Measurements from ENCODE around the gene PDZRN4.

DNA sequence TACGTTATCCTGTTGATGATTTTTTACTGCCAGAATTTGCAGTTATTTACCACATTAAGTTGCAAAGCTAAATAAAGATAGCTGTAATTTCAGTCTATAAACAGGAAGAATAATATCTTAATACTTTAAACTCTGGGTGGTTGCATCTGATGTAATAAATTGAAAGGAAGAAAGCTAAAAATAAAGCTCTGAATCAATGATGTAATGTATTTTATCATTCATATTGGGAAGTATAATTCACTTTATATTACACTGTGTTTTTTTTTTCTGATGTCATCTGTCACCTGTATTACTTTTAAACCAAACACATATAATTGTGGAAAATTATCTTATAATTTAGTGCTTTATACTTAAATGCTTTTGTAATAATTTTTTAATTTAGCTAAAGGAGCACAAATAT, 37.1 kb downstream of the PDZRN4 start:
- no peak for TF ChIP-seq EZH2 (IDR thresholded peaks at IDR 0.05; ENCODE audit: borderline replicate concordance, low read depth, low read length, severe bottlenecking)
- TF ChIP-seq, protein P1, sequence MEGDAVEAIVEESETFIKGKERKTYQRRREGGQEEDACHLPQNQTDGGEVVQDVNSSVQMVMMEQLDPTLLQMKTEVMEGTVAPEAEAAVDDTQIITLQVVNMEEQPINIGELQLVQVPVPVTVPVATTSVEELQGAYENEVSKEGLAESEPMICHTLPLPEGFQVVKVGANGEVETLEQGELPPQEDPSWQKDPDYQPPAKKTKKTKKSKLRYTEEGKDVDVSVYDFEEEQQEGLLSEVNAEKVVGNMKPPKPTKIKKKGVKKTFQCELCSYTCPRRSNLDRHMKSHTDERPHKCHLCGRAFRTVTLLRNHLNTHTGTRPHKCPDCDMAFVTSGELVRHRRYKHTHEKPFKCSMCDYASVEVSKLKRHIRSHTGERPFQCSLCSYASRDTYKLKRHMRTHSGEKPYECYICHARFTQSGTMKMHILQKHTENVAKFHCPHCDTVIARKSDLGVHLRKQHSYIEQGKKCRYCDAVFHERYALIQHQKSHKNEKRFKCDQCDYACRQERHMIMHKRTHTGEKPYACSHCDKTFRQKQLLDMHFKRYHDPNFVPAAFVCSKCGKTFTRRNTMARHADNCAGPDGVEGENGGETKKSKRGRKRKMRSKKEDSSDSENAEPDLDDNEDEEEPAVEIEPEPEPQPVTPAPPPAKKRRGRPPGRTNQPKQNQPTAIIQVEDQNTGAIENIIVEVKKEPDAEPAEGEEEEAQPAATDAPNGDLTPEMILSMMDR (IDR thresholded peaks at IDR 0.05; ENCODE audit: extremely low read depth in 1 of 2, insufficient read depth in 1 of 2, low read depth in 1 of 2, low read length in 2 of 2): no peak
- TF ChIP-seq FOS (IDR thresholded peaks at IDR 0.05; ENCODE audit: borderline replicate concordance, insufficient read depth, low read length): no peak
- no peak for TF ChIP-seq POLR2A (IDR thresholded peaks at IDR 0.05; ENCODE audit: low read depth, low read length)
- TF ChIP-seq POLR2AphosphoS5 (IDR thresholded peaks at IDR 0.05; ENCODE audit: insufficient read depth, low read depth, low read length): no peak
- TF ChIP-seq MAX (IDR thresholded peaks at IDR 0.05; ENCODE audit: insufficient read depth, insufficient read length): no peak
